Right lobe of liver (tissue), 6 donors: ENCODE measurements around the gene CCDC138. TPM values are rescaled to one million over a fixed set of nuclear protein-coding genes. Genes with fewer than 3 reads are reported as not detected.

Experiments used
- ATAC-seq, 4 donors: fragments of 200-7000 bp; cut with Tn5 transposase; one replicate each; pipeline ENCODE4 v1.9.1; 2020; ENCODE audit warnings: mild to moderate bottlenecking in 4 of 4, moderate library complexity in 4 of 4
- DNase-seq, 3 donors: peaks; one replicate each; pipeline ENCODE4 v3.0.0-alpha.2; 2020
- H3K27ac ChIP-seq, 3 donors: fragments of 200-600 bp; one replicate each; pipeline ENCODE4 v1.8.0; 2022
- H3K27me3 ChIP-seq, 2 donors: fragments of 200-600 bp; one replicate each; pipeline ENCODE4 v1.8.0; 2022
- H3K36me3 ChIP-seq, 4 donors: fragments of 200-600 bp; sonication (generic) in 1 of 4; one replicate each; pipeline versions ENCODE4 v1.5.1 to v1.8.0; 2017 to 2022; ENCODE audit warnings: control low read depth in 1 of 4
- H3K4me1 ChIP-seq, 4 donors: fragments of 200-600 bp; sonication (generic) in 1 of 4; one replicate each; pipeline versions ENCODE4 v1.5.1 to v1.8.0; 2017 to 2022; ENCODE audit warnings: control low read depth in 1 of 4
- H3K4me3 ChIP-seq, 3 donors: fragments of 200-600 bp; one replicate each; pipeline ENCODE4 v1.8.0; 2022
- H3K9me3 ChIP-seq, 4 donors: fragments of 200-600 bp; sonication (generic) in 1 of 4; one replicate each; pipeline versions ENCODE4 v1.5.1 to v1.8.0; 2017 to 2022; ENCODE audit warnings: control low read depth in 1 of 4
- POLR2A ChIP-seq: fragments of 450-650 bp; IDR thresholded peaks from one replicate; pipeline ENCODE4 v1.6.1; 2017; ENCODE audit warnings: antibody characterized with exemption, mild to moderate bottlenecking
- WGBS: methylation state at CpG from one replicate; pipeline ENCODE4 v1.1.6; 2018; ENCODE audit warnings: low coverage, low lambda C conversion rate; ENCODE audit not compliant: insufficient coverage; ENCODE audit errors: missing lambda C conversion rate; 5-methylcytosine and 5-hydroxymethylcytosine counted together
- intact Hi-C, 2 donors: fragments of 100-400 bp; cut with DNase I; formaldehyde crosslinking; loops; one replicate each; pipeline versions ENCODE4 v1.11.2 to v1.14.1; 2022
- total RNA-seq, 6 experiments: library from RNA; depleted of rRNA in 2 of 6; stranded (reverse); fragments of >200 nt in 2 of 6; fragmentation: NEBNext Ultra II Directional in 3 of 6; extraction: Animal tissue kit (Norgen Biotek cat#: 25700) in 3 of 6; gene quantifications; one replicate each; pipeline versions ENCODE4 v1.1.0 to v1.2.4, GENCODE V29; 2016 to 2023
- TF ChIP-seq, protein P1 (sequence below), 4 donors: fragments of 200-600 bp in 3 of 4; fragments of 450-650 bp in 1 of 4; IDR thresholded peaks; one replicate each; pipeline versions ENCODE4 v1.5.1 to v1.8.0; 2016 to 2022; ENCODE audit warnings: antibody characterized with exemption in 4 of 4, mild to moderate bottlenecking in 2 of 4
- donor health status: DM: no; HTN: yes; CAD: no.
- donor health status: DM: no; HTN: no; CAD: no.
- donor health status: DM: no; HTN: no; CAD: no.
- donor health status: DM: no; HTN: yes; CAD: no.
- donor health status: DM: no; HTN: yes; CAD: no.

CCDC138 gene
- total RNA-seq, 6 experiments from 2014 or later = 1.3 to 3.3 (median 2.4) TPM

DNA sequence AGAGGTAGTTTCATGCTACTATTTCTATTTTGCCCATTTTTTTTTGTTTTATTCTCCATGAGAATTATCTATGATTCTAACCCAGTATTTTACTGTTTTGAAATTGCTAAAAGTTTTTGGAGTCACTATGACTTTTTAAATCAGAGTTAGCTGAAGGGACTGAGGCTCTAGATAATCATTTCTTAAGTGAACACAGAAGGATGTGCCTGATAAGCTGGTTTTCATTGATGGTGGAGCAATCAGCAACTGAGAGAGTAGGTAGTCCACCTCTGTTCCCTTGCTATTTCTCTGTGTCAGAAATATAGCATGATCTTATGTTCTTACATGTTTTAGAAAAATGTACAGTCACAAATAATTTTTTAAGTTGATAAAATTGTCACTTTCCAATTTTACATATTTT, 59.4 kb downstream of the CCDC138 start:
- H3K27ac ChIP-seq = no peak overlapping the region
- H3K4me1 ChIP-seq = no peaks in the 10 kb centered on the region
- no peak for TF ChIP-seq POLR2A
- TF ChIP-seq, protein P1, sequence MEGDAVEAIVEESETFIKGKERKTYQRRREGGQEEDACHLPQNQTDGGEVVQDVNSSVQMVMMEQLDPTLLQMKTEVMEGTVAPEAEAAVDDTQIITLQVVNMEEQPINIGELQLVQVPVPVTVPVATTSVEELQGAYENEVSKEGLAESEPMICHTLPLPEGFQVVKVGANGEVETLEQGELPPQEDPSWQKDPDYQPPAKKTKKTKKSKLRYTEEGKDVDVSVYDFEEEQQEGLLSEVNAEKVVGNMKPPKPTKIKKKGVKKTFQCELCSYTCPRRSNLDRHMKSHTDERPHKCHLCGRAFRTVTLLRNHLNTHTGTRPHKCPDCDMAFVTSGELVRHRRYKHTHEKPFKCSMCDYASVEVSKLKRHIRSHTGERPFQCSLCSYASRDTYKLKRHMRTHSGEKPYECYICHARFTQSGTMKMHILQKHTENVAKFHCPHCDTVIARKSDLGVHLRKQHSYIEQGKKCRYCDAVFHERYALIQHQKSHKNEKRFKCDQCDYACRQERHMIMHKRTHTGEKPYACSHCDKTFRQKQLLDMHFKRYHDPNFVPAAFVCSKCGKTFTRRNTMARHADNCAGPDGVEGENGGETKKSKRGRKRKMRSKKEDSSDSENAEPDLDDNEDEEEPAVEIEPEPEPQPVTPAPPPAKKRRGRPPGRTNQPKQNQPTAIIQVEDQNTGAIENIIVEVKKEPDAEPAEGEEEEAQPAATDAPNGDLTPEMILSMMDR (IDR thresholded peaks at IDR 0.05) = no peak
- no peaks in the 10 kb centered on the region for H3K27me3 ChIP-seq
- no peak for DNase-seq
- H3K9me3 ChIP-seq = no peaks in the 10 kb centered on the region
- no peak overlapping the region for H3K4me3 ChIP-seq
- H3K36me3 ChIP-seq = no peaks in the 10 kb centered on the region
- intact Hi-C loops = no loop called here
- no peak for ATAC-seq

- intact Hi-C loops = no loop called here
- no peak for DNase-seq
- WGBS = 33% methylated on average over 1 of the region's 1 CpG
- Histone ChIP-seq H3K27ac (no peak overlapping the region), H3K27me3 (no peaks in the 10 kb centered on the region), H3K9me3 (no peaks in the 10 kb centered on the region), H3K4me1 (no peaks in the 10 kb centered on the region), H3K4me3 (no peak overlapping the region), H3K36me3 (no peaks in the 10 kb centered on the region)
- ATAC-seq = peak in 3 of 4 donors; percentile 38 to 77 (median 56)
- TF ChIP-seq, protein P1 (IDR thresholded peaks at IDR 0.05) = no peak
- TF ChIP-seq POLR2A = no peak
Observed at GRCh38 chr2:108847000-108847399, 60.4 kb downstream of the CCDC138 start.

DNA sequence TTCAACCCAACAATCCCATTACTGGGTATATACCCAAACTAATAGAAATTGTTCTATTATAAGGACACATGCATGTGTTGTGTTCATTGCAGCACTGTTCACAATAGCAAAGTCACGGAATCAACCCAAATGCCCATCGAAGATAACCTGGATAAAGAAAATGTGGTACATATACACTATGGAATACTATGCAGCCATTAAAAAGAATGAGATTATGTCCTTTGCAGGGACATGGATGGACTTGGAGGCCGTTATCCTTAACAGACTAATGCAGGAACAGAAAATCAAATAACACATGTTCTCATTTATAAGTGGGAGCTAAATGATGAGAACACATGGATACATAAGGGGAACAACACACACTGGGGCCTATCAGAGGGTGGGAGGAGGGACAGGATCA, 65.8 kb downstream of the CCDC138 start:
- Histone ChIP-seq H3K27me3 (no peaks in the 10 kb centered on the region), H3K9me3 (no peaks in the 10 kb centered on the region), H3K36me3 (no peaks in the 10 kb centered on the region), H3K27ac (no peak overlapping the region), H3K4me1 (no peaks in the 10 kb centered on the region), H3K4me3 (no peak overlapping the region)
- intact Hi-C loops = no loop called here
- DNase-seq (no peak), ATAC-seq (no peak)
- TF ChIP-seq, protein P1 (IDR thresholded peaks at IDR 0.05) = no peak
- WGBS = 98% methylated on average over 3 of the region's 3 CpGs

GRCh38 chr2:108853421-108853820, 66.8 kb downstream of the CCDC138 start:
- H3K27me3 ChIP-seq = no peaks in the 10 kb centered on the region
- no peak overlapping the region for H3K27ac ChIP-seq
- DNase-seq = no peak
- H3K36me3 ChIP-seq = no peaks in the 10 kb centered on the region
- H3K4me3 ChIP-seq = no peak overlapping the region
- H3K4me1 ChIP-seq = no peaks in the 10 kb centered on the region
- H3K9me3 ChIP-seq = no peaks in the 10 kb centered on the region
- TF ChIP-seq, protein P1 (IDR thresholded peaks at IDR 0.05) = no peak
- TF ChIP-seq POLR2A = no peak
- no peak for ATAC-seq
- intact Hi-C loops = no loop called here
- WGBS = 27% methylated on average over 2 of the region's 2 CpGs

DNA sequence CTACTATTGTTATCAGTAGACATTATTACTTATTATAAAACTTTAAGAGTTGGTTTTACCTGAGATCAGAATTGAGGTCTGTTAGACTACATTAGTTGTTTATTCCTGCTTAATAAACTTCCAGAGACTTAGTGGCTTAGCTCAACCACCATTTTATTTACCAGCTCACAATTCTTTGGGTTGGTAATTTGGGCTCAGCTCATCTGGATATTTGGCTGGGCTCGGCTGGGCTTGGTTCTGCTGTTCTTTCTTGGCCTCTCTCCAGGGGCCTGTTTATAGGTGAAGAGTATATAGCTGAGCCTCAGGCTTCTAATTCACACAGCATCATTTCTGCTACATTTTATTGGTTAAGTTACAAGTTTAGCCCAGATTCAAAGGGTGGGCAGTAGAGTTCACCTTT, 67.9 kb downstream of the CCDC138 start:
- Histone ChIP-seq H3K4me1 (no peaks in the 10 kb centered on the region), H3K27me3 (no peaks in the 10 kb centered on the region), H3K4me3 (no peak overlapping the region), H3K9me3 (no peaks in the 10 kb centered on the region), H3K27ac (no peak overlapping the region), H3K36me3 (no peaks in the 10 kb centered on the region)
- TF ChIP-seq, protein P1 (IDR thresholded peaks at IDR 0.05) = no peak
- TF ChIP-seq POLR2A = no peak
- intact Hi-C loops = no loop called here
- DNase-seq = no peak
- WGBS = 33% methylated on average over 1 of the region's 1 CpG
- no peak for ATAC-seq
